Naive thymus-derived CD8-positive, alpha-beta T cell (primary cell): ENCODE data around the gene KLRC1. TPM values are rescaled to one million over a fixed set of nuclear protein-coding genes. Genes with fewer than 3 reads are reported as not detected.

ENCODE experiments used
- polyA plus RNA-seq, 3 donors: library from polyadenylated mRNA; unstranded; fragments of 300-500 nt; fragmentation: Illumina TruSeq; gene quantifications; one replicate each; pipeline ENCODE4 v1.2.3, GENCODE V29; 2021
- total RNA-seq, 8 experiments: library from RNA in 2 of 8; stranded (reverse) in 2 of 8; gene quantifications; one replicate each; pipeline ENCODE4 v1.2.3 and lab custom pipeline; 2021 to 2026

The KLRC1 gene
- total and polyA plus RNA-seq, 5 experiments from 2014 or later, result 0.32 to 4.4 (median 1.1) TPM

Other genes starting within 250 kb of the KLRC1 start
- 10 to 100 TPM; 55.5 to 56.1 TPM for gene GABARAPL1, start 240.5 kb downstream of the KLRC1 start, total RNA-seq
- 10 to 100 TPM; 10.0 to 35.3 (median 12.2) TPM for gene GABARAPL1, start 240.5 kb downstream of the KLRC1 start, polyA plus RNA-seq
- gene KLRD1, start 145.5 kb downstream of the KLRC1 start, total RNA-seq, result 1 to 10 TPM; 4.3 to 5.0 TPM
- gene KLRD1, start 145.5 kb downstream of the KLRC1 start, polyA plus RNA-seq, result 100 to 1,000 TPM in 1 of 3 donors, 1 to 10 TPM in 2; 4.3 to 271 (median 7.6) TPM
- gene KLRK1, start 63.3 kb downstream of the KLRC1 start, total RNA-seq, result 100 to 1,000 TPM; 792 to 865 TPM
- gene KLRK1, start 63.3 kb downstream of the KLRC1 start, polyA plus RNA-seq, result 100 to 1,000 TPM; 525 to 619 (median 611) TPM
- 10 to 100 TPM; 55.4 to 57.6 TPM for gene KLRC4, start 43.6 kb downstream of the KLRC1 start, total RNA-seq
- gene KLRC4, start 43.6 kb downstream of the KLRC1 start, polyA plus RNA-seq, result 10 to 100 TPM in 2 of 3 donors, 1 to 10 TPM in 1; 1.3 to 31.8 (median 13.6) TPM
- gene KLRC3, start 32.8 kb downstream of the KLRC1 start, total RNA-seq, result 1 to 10 TPM; 3.2 to 4.6 TPM
- gene KLRC3, start 32.8 kb downstream of the KLRC1 start, polyA plus RNA-seq, result 1 to 10 TPM; 2.2 to 6.4 (median 3.9) TPM
- 1 to 10 TPM; 1.9 to 3.6 TPM for gene KLRC2, start 17.4 kb downstream of the KLRC1 start, total RNA-seq
- gene KLRC2, start 17.4 kb downstream of the KLRC1 start, polyA plus RNA-seq, result 10 to 100 TPM in 1 of 3 donors, under 1 TPM in 2; 0.62 to 25.0 (median 0.76) TPM
- gene EIF2S3B, start 52.5 kb upstream of the KLRC1 start, total RNA-seq, result 1 to 10 TPM; 2.4 TPM
- gene EIF2S3B, start 52.5 kb upstream of the KLRC1 start, polyA plus RNA-seq, result under 1 TPM; 0.30 to 0.88 (median 0.82) TPM
- 10 to 100 TPM; 34.3 to 39.1 TPM for gene MAGOHB, start 160.2 kb upstream of the KLRC1 start, total RNA-seq
- 10 to 100 TPM; 44.1 to 77.3 (median 53.9) TPM for gene MAGOHB, start 160.2 kb upstream of the KLRC1 start, polyA plus RNA-seq
- gene STYK1, start 220.7 kb upstream of the KLRC1 start, total RNA-seq, result under 1 TPM; 0.10 to 0.19 TPM
- gene STYK1, start 220.7 kb upstream of the KLRC1 start, polyA plus RNA-seq, result under 1 TPM in 1 of 3 donors, not detected in 2; 0.47 TPM